SH-SY5Y (cell line): Measurements from ENCODE around the gene SLC46A2.

Experiments used
- GATA2 ChIP-seq: IDR thresholded peaks from 2 replicates; pipeline ENCODE4 v1.6.1; 2011; ENCODE audit warnings: mild to moderate bottlenecking, low read depth, low read length
- GATA3 ChIP-seq: IDR thresholded peaks from 2 replicates; pipeline ENCODE4 v1.6.1; 2011; ENCODE audit warnings: low read depth, mild to moderate bottlenecking, low read length, moderate library complexity

SLC46A2 gene

GRCh38 chr9:112869917-112870316 lies 20.8 kb downstream of the SLC46A2 start:
- TF ChIP-seq GATA2 (no peak), GATA3 (no peak)

- TF ChIP-seq GATA2 (no peak), GATA3 (no peak)
Measured at GRCh38 chr9:112869041-112869529, 21.6 kb downstream of the SLC46A2 start.

DNA sequence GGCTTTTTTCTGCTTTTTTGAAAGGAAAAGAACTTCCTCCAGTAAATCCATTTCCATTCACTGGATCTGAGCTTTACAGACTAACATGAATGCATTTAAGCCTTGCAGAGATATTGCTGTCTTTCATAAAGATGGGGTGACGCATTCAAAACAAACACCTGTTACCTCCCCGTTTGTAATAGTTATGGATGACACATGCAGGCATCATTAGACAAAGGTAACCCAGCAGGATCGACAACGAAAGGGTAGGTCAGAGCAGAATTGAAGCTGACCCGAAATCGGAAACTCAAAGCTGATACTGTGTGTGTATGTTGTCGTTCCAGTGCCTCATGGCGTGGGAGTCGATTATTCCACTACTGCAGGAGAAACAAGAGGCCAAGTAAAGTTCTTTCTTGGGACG lies 22.2 kb downstream of the SLC46A2 start:
- TF ChIP-seq GATA2, result no peak
- TF ChIP-seq GATA3, result no peak

GRCh38 chr9:112867275-112867991 lies 23.2 kb downstream of the SLC46A2 start:
- TF ChIP-seq GATA2 (no peak), GATA3 (no peak)

- no peak for TF ChIP-seq GATA3
- TF ChIP-seq GATA2, result no peak
Measured at GRCh38 chr9:112866662-112867274, 23.9 kb downstream of the SLC46A2 start.

DNA sequence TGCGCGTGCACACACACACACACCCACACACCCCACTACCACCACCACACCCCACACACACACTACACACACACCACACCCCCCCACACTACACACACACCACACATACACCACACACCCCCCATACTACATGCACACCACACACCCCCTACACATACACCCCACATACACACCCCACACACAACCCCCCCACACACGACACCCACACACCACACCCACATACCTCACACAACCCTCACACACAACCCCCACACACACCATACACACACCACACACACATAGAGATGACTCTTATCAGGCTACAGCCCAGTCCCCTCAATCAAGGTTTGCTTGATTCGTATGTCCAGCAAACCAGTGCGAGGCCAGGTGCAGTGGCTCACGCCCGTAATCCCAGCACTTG lies 25.7 kb downstream of the SLC46A2 start:
- TF ChIP-seq GATA3, result no peak
- TF ChIP-seq GATA2, result no peak

GRCh38 chr9:112864403-112864802 lies 26.3 kb downstream of the SLC46A2 start:
- no peak for TF ChIP-seq GATA2
- no peak for TF ChIP-seq GATA3

DNA sequence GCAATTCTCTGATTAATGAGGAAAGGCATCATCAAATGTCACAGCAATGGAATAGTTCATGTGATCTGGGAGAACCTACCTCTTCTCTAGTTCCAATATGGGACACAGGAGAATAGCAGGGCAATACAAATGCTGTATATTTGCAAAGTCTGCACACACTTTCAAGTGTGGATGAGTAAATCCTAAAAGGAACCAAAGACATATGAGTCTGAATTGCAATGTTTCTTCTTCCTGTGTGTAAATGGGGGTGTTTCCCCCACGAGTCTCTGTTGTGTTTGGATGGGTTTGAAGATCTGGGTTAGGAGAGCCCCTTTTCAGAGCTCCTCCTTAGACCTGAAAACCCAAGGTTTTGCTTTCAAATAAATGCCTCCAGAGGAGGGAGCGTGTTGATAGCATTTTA lies 26.9 kb downstream of the SLC46A2 start:
- no peak for TF ChIP-seq GATA2
- no peak for TF ChIP-seq GATA3

GRCh38 chr9:112863214-112863613 lies 27.5 kb downstream of the SLC46A2 start:
- TF ChIP-seq GATA2 (no peak), GATA3 (no peak)

GRCh38 chr9:112861638-112862555 lies 28.8 kb downstream of the SLC46A2 start:
- TF ChIP-seq GATA2 (no peak), GATA3 (no peak)

GRCh38 chr9:112861155-112861554 lies 29.5 kb downstream of the SLC46A2 start:
- TF ChIP-seq GATA2 (no peak), GATA3 (no peak)

- TF ChIP-seq GATA2 (no peak), GATA3 (no peak)
Measured at GRCh38 chr9:112860451-112860850, 30.2 kb downstream of the SLC46A2 start.

DNA sequence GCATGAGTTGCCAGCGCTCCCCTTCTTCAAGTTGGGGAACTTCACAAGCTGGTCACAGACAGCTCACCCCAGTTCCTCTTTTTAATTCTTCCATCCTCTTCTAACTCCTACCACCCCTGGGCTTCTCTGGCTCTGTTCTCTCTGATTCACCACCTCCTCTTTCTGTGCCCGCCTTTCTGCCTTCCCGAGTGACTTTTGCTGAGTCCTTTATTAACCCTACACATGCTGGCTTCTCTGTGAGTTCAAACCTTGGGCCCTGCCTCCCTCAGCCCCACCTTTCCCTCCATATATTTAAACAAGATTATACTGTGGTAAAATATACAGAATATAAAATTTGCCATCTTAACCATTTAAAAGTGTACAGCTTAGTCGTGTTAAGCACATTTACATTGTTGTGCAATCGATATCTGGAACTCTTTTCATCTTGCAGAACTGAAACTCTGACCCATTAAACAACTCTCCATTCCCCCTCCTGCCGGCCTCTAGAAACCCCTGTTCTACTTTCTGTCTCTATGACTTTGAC lies 32.0 kb downstream of the SLC46A2 start:
- TF ChIP-seq GATA2 (no peak), GATA3 (no peak)

- TF ChIP-seq GATA3, result no peak
- TF ChIP-seq GATA2, result no peak
Measured at GRCh38 chr9:112858005-112858404, 32.7 kb downstream of the SLC46A2 start.

DNA sequence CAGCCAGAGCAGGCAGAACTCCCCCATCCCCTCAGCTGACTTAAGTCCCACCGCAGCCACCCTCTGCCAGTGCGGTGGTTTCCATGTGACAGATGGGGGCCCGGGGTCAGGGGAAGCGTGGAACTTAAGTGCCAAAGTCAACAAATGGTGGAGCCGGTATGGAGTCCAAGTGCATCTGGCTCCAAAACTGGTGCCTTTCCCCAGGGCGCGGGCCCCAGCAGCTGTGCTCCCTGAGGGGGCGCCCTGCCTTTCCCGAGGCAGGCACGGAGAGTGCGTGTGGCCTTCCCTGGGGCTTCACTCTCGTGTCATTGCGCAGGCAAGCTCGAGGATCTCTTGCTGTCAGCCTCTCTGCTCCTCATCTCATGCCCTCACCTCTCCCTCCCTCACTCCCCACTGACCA lies 33.8 kb downstream of the SLC46A2 start:
- TF ChIP-seq GATA2, result no peak
- no peak for TF ChIP-seq GATA3
